Progenitor cell of endocrine pancreas (in vitro differentiated cells): Measurements from ENCODE around the gene HOXC10. TPM values are rescaled to one million over a fixed set of nuclear protein-coding genes. Genes with fewer than 3 reads are reported as not detected.
A peak's percentile ranks its signal among the peaks of the same experiment; 100 is the strongest.

Experiments
- DNase-seq: peaks from one replicate; pipeline ENCODE4 v3.0.0; 2021; ENCODE audit warnings: low spot score; ENCODE audit not compliant: unreplicated experiment
- H3K27ac Mint-ChIP-seq: 2 replicates; pipeline ENCODE4 v1.8.0; 2021; ENCODE audit warnings: mild to moderate bottlenecking, moderate library complexity, mixed read lengths
- H3K27me3 Mint-ChIP-seq: 2 replicates; pipeline ENCODE4 v1.8.0; 2021; ENCODE audit warnings: mixed read lengths
- H3K36me3 Mint-ChIP-seq: 2 replicates; pipeline ENCODE4 v1.8.0; 2022; ENCODE audit warnings: mixed read lengths; ENCODE audit not compliant: insufficient read depth
- H3K4me1 Mint-ChIP-seq: 2 replicates; pipeline ENCODE4 v1.8.0; 2021; ENCODE audit warnings: low read depth, mixed read lengths
- H3K4me3 Mint-ChIP-seq: 2 replicates; pipeline ENCODE4 v1.8.0; 2021; ENCODE audit warnings: low read depth, mild to moderate bottlenecking, moderate library complexity, mixed read lengths
- H3K9me3 Mint-ChIP-seq: 2 replicates; pipeline ENCODE4 v1.8.0; 2021; ENCODE audit warnings: low read depth, mixed read lengths
- CTCF ChIP-seq: fragments of 200-600 bp; sonication (generic); IDR thresholded peaks from one replicate; pipeline ENCODE4 v1.5.0; 2021; ENCODE audit warnings: antibody characterized with exemption, mild to moderate bottlenecking; ENCODE audit not compliant: unreplicated experiment
- total RNA-seq: library from RNA; stranded (reverse); gene quantifications from 2 replicates; pipeline ENCODE4 v1.2.1, GENCODE V29; 2021

HOXC10 gene
- total RNA-seq, 1 donor from 2014 or later, result not detected

- H3K27me3 Mint-ChIP-seq, result peaks cover 95% of the 10 kb centered on the region
- H3K9me3 Mint-ChIP-seq, result no peaks in the 10 kb centered on the region
- DNase-seq, result peak; percentile 41
- no peak within 1 kb of the TSS for H3K4me3 Mint-ChIP-seq
- H3K27ac Mint-ChIP-seq, result no peak within 1 kb of the TSS
- TF ChIP-seq CTCF, result no peak
- no peaks in the 10 kb centered on the region for H3K4me1 Mint-ChIP-seq
- H3K36me3 Mint-ChIP-seq, result no peaks in the 10 kb centered on the region
Observed at GRCh38 chr12:53938326-53939140, 46.4 kb upstream of the HOXC10 start, which contains the start of gene HOXC13. Gene HOXC13 (plus strand): TSS chr12:53938831. CDS start chr12:53938907, 76 bp downstream.

GRCh38 chr12:53939141-53940108, 45.5 kb upstream of the HOXC10 start:
- H3K4me1 Mint-ChIP-seq, result no peaks in the 10 kb centered on the region
- DNase-seq, result peak; percentile 36
- H3K36me3 Mint-ChIP-seq, result no peaks in the 10 kb centered on the region
- no peak overlapping the region for H3K4me3 Mint-ChIP-seq
- TF ChIP-seq CTCF, result no peak
- H3K27me3 Mint-ChIP-seq, result peaks cover 95% of the 10 kb centered on the region
- H3K9me3 Mint-ChIP-seq, result no peaks in the 10 kb centered on the region
- no peak overlapping the region for H3K27ac Mint-ChIP-seq

- no peak for DNase-seq
- H3K36me3 Mint-ChIP-seq, result no peaks in the 10 kb centered on the region
- no peak overlapping the region for H3K4me3 Mint-ChIP-seq
- no peak for TF ChIP-seq CTCF
- no peaks in the 10 kb centered on the region for H3K9me3 Mint-ChIP-seq
- H3K27ac Mint-ChIP-seq, result no peak overlapping the region
- peaks cover 95% of the 10 kb centered on the region for H3K27me3 Mint-ChIP-seq
- no peaks in the 10 kb centered on the region for H3K4me1 Mint-ChIP-seq
Observed at GRCh38 chr12:53940443-53941014, 44.4 kb upstream of the HOXC10 start.

GRCh38 chr12:53941187-53941586, 43.8 kb upstream of the HOXC10 start:
- Mint-ChIP-seq H3K27ac (no peak overlapping the region), H3K4me3 (no peak overlapping the region), H3K36me3 (no peaks in the 10 kb centered on the region), H3K27me3 (peaks cover 95% of the 10 kb centered on the region), H3K4me1 (no peaks in the 10 kb centered on the region), H3K9me3 (no peaks in the 10 kb centered on the region)
- DNase-seq, result no peak
- no peak for TF ChIP-seq CTCF

GRCh38 chr12:53941750-53942149, 43.2 kb upstream of the HOXC10 start:
- no peaks in the 10 kb centered on the region for H3K36me3 Mint-ChIP-seq
- H3K4me3 Mint-ChIP-seq, result no peak overlapping the region
- no peaks in the 10 kb centered on the region for H3K4me1 Mint-ChIP-seq
- H3K27ac Mint-ChIP-seq, result no peak overlapping the region
- no peak for DNase-seq
- TF ChIP-seq CTCF, result no peak
- H3K27me3 Mint-ChIP-seq, result peaks cover 95% of the 10 kb centered on the region
- H3K9me3 Mint-ChIP-seq, result no peaks in the 10 kb centered on the region
